Hepatocyte (in vitro differentiated cells): Measurements from ENCODE around the gene ARHGAP31. TPM values are rescaled to one million over a fixed set of nuclear protein-coding genes. Genes with fewer than 3 reads are reported as not detected.

Experiments used
- DNase-seq: peaks from one replicate; pipeline ENCODE4 v3.0.0-alpha.2; 2016; ENCODE audit warnings: low spot score
- H2AFZ ChIP-seq: fragments of 200-600 bp; sonication (generic); 2 replicates; pipeline ENCODE4 v1.6.0; 2016; ENCODE audit warnings: antibody characterized with exemption, mild to moderate bottlenecking
- H3K27ac ChIP-seq: fragments of 200-600 bp; sonication (generic); 2 replicates; pipeline ENCODE4 v1.5.1; 2016; ENCODE audit warnings: mild to moderate bottlenecking
- H3K27me3 ChIP-seq: fragments of 200-600 bp; sonication (generic); 2 replicates; pipeline ENCODE4 v1.6.1; 2016
- H3K36me3 ChIP-seq: fragments of 200-600 bp; sonication (generic); replicated peaks from 2 replicates; pipeline ENCODE4 v1.5.1; 2016; ENCODE audit warnings: low read depth; ENCODE audit not compliant: insufficient read depth
- H3K4me1 ChIP-seq: fragments of 200-600 bp; sonication (generic); 2 replicates; pipeline ENCODE4 v1.5.1; 2016; ENCODE audit warnings: mild to moderate bottlenecking, moderate library complexity; ENCODE audit not compliant: insufficient read depth
- H3K4me2 ChIP-seq: fragments of 200-600 bp; sonication (generic); 2 replicates; pipeline ENCODE4 v1.6.0; 2016
- H3K4me3 ChIP-seq: fragments of 200-600 bp; sonication (generic); 2 replicates; pipeline ENCODE4 v1.5.1; 2016; ENCODE audit warnings: mild to moderate bottlenecking
- H3K79me2 ChIP-seq: fragments of 200-600 bp; sonication (generic); 2 replicates; pipeline ENCODE4 v1.6.0; 2017; ENCODE audit warnings: mild to moderate bottlenecking
- H3K9me2 ChIP-seq: fragments of 200-600 bp; sonication (generic); replicated peaks from 2 replicates; pipeline ENCODE4 v1.6.0; 2017; ENCODE audit warnings: mild to moderate bottlenecking; ENCODE audit not compliant: insufficient read depth
- H3K9me3 ChIP-seq: fragments of 200-600 bp; sonication (generic); 2 replicates; pipeline ENCODE4 v1.5.1; 2016; ENCODE audit warnings: low read depth, mild to moderate bottlenecking
- H4K20me1 ChIP-seq: fragments of 200-600 bp; sonication (generic); 2 replicates; pipeline ENCODE4 v1.6.0; 2016; ENCODE audit warnings: mild to moderate bottlenecking; ENCODE audit not compliant: insufficient read depth, poor library complexity, severe bottlenecking
- EZH2 ChIP-seq: fragments of 200-600 bp; sonication (generic); IDR thresholded peaks from 2 replicates; pipeline ENCODE4 v1.6.1; 2016; ENCODE audit warnings: antibody characterized with exemption, mild to moderate bottlenecking, borderline replicate concordance
- EZH2phosphoT487 ChIP-seq: fragments of 200-600 bp; sonication (generic); IDR thresholded peaks from one replicate; pipeline ENCODE4 v1.6.1; 2018; ENCODE audit warnings: antibody characterized with exemption, mild to moderate bottlenecking, low read depth, moderate library complexity; ENCODE audit not compliant: unreplicated experiment, severe bottlenecking
- WGBS: methylation state at CpG from one replicate; pipeline ENCODE4 v1.1.6; 2016; ENCODE audit warnings: low lambda C conversion rate; ENCODE audit errors: missing lambda C conversion rate; 5-methylcytosine and 5-hydroxymethylcytosine counted together
- polyA plus RNA-seq: library from polyadenylated mRNA; unstranded; fragments of >200 nt; fragmentation: Nextera tagmentation; extraction: Ambion mirVana; gene quantifications from 2 replicates; pipeline ENCODE4 v1.2.1, GENCODE V29; 2016
- total RNA-seq: library from RNA; depleted of rRNA; stranded (reverse); fragments of >200 nt; gene quantifications from 2 replicates; pipeline ENCODE4 v1.2.3, GENCODE V29; 2014
- TF ChIP-seq, protein P1 (sequence below): fragments of 200-600 bp; sonication (generic); IDR thresholded peaks from 2 replicates; pipeline ENCODE4 v1.5.1; 2016; ENCODE audit warnings: antibody characterized with exemption, mild to moderate bottlenecking; ENCODE audit not compliant: poor library complexity

Gene ARHGAP31
- total and polyA plus RNA-seq, 2 experiments from 2014 or later, result 2.9 to 7.3 TPM

DNA sequence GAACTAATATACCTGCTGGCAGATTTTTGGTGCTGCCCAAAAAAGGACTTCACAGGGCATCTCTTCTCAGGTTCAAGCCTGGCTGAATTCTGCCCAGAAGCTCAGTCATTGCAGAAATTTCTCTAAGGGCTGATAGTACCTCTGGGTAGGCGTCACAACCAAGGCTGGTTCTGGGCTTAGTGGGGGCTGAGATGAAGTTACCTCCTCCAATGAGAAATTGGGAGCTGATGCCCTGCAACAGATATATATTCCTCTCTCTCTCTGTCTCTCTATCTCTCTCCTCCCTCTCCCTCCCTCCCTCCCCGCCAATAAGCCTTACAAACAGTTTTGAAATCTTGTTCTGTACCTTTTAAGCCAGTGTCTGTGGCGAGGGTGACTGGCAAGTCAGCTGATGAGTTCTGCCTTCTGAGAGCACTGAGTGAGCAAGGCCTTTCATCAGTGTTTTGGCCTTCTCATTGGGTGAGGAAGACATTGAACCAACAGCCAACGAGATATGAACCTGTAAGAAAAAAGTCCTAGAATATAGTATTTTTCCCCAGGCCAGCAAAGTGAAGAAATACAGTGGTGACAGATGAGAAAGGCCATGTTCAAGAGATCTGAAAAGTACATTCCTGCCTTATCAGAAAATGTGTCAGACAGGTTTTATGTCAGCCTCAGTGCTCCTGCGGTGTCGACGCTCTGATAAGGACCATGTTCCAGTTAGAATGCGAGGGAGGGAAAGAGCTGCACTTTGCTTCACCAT, 123.8 kb downstream of the ARHGAP31 start:
- DNase-seq, result peak; percentile 60
- H3K4me1 ChIP-seq, result peaks cover 14% of the 10 kb centered on the region
- H4K20me1 ChIP-seq, result no peaks in the 10 kb centered on the region
- H3K27me3 ChIP-seq, result no peaks in the 10 kb centered on the region
- 41% methylated on average over 8 of the region's 8 CpGs for WGBS
- no peak for TF ChIP-seq EZH2phosphoT487
- TF ChIP-seq, protein P1, sequence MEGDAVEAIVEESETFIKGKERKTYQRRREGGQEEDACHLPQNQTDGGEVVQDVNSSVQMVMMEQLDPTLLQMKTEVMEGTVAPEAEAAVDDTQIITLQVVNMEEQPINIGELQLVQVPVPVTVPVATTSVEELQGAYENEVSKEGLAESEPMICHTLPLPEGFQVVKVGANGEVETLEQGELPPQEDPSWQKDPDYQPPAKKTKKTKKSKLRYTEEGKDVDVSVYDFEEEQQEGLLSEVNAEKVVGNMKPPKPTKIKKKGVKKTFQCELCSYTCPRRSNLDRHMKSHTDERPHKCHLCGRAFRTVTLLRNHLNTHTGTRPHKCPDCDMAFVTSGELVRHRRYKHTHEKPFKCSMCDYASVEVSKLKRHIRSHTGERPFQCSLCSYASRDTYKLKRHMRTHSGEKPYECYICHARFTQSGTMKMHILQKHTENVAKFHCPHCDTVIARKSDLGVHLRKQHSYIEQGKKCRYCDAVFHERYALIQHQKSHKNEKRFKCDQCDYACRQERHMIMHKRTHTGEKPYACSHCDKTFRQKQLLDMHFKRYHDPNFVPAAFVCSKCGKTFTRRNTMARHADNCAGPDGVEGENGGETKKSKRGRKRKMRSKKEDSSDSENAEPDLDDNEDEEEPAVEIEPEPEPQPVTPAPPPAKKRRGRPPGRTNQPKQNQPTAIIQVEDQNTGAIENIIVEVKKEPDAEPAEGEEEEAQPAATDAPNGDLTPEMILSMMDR, result no peak
- TF ChIP-seq EZH2, result no peak
- H3K27ac ChIP-seq, result peak overlapping the region; percentile 76
- H2AFZ ChIP-seq, result no peak overlapping the region
- no peaks in the 10 kb centered on the region for H3K79me2 ChIP-seq
- H3K36me3 ChIP-seq, result no peaks in the 10 kb centered on the region
- no peak overlapping the region for H3K4me3 ChIP-seq
- H3K9me2 ChIP-seq, result no peaks in the 10 kb centered on the region
- no peaks in the 10 kb centered on the region for H3K9me3 ChIP-seq
- H3K4me2 ChIP-seq, result peak overlapping the region; percentile 29

DNA sequence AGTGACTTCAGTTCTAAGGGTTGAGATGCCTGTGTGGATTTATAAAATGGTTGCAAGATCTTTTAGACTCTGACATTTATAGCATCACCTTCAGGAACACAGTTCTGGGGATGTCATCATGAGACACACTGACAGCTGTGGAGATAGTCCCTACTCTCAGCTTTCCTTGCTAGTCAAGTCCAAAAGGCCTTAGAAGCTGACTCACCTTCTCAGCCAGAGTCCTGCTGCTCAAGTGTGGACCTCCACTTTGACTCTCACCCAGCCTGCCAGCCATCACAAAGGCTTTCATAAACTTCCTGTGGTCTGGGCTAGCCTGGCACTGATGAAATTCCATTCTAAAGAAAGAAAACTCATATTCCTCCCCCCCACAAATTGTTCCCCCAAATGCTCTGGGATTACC, 124.5 kb downstream of the ARHGAP31 start:
- H3K4me2 ChIP-seq, result no peak overlapping the region
- H3K4me3 ChIP-seq, result no peak overlapping the region
- no peak overlapping the region for H2AFZ ChIP-seq
- peaks cover 14% of the 10 kb centered on the region for H3K4me1 ChIP-seq
- H3K27ac ChIP-seq, result peak overlapping the region; percentile 76
- H3K27me3 ChIP-seq, result no peaks in the 10 kb centered on the region
- no peaks in the 10 kb centered on the region for H3K36me3 ChIP-seq
- no peaks in the 10 kb centered on the region for H3K9me2 ChIP-seq
- DNase-seq, result peak; percentile 42
- H4K20me1 ChIP-seq, result no peaks in the 10 kb centered on the region
- no peak for TF ChIP-seq EZH2phosphoT487
- no peak for TF ChIP-seq EZH2
- TF ChIP-seq, protein P1, result no peak
- no peaks in the 10 kb centered on the region for H3K79me2 ChIP-seq
- H3K9me3 ChIP-seq, result no peaks in the 10 kb centered on the region

- TF ChIP-seq, protein P1, result no peak
- TF ChIP-seq EZH2phosphoT487, result no peak
- TF ChIP-seq EZH2, result no peak
- no peak for DNase-seq
- Histone ChIP-seq H3K4me3 (no peak overlapping the region), H3K79me2 (no peaks in the 10 kb centered on the region), H2AFZ (no peak overlapping the region), H3K27me3 (no peaks in the 10 kb centered on the region), H3K4me2 (no peak overlapping the region), H3K4me1 (peaks cover 14% of the 10 kb centered on the region), H3K27ac (no peak overlapping the region), H3K36me3 (no peaks in the 10 kb centered on the region), H3K9me2 (no peaks in the 10 kb centered on the region), H3K9me3 (peaks cover 2% of the 10 kb centered on the region), H4K20me1 (no peaks in the 10 kb centered on the region)
- WGBS, result 46% methylated on average over 2 of the region's 2 CpGs
Measured at GRCh38 chr3:119420196-119420595, 126.0 kb downstream of the ARHGAP31 start.

GRCh38 chr3:119427669-119428068, 133.5 kb downstream of the ARHGAP31 start:
- 97% methylated on average over 1 of the region's 1 CpG for WGBS
- DNase-seq, result no peak
- no peak overlapping the region for H3K4me2 ChIP-seq
- H3K27me3 ChIP-seq, result no peaks in the 10 kb centered on the region
- no peaks in the 10 kb centered on the region for H3K9me2 ChIP-seq
- TF ChIP-seq EZH2 (no peak), EZH2phosphoT487 (no peak)
- TF ChIP-seq, protein P1, result no peak
- peaks cover 51% of the 10 kb centered on the region for H3K9me3 ChIP-seq
- H3K27ac ChIP-seq, result no peak overlapping the region
- H3K36me3 ChIP-seq, result peaks cover 12% of the 10 kb centered on the region
- no peaks in the 10 kb centered on the region for H3K79me2 ChIP-seq
- no peak overlapping the region for H3K4me3 ChIP-seq
- H2AFZ ChIP-seq, result no peak overlapping the region
- no peaks in the 10 kb centered on the region for H4K20me1 ChIP-seq
- no peaks in the 10 kb centered on the region for H3K4me1 ChIP-seq
